ENCODE measurements around the gene PIN1.
"Not testable (repeated sequence)": the region's sequence is repeated elsewhere in the genome, so short reads cannot be mapped to it uniquely, and the experiment has no call there.

The PIN1 gene

GRCh38 chr19:9834726-9835506, at the start of gene PIN1:
Gene PIN1 (plus strand): TSS chr19:9835318. CDS start chr19:9835345, 27 bp downstream.
- no peak for TF ChIP-seq CTCF (IDR thresholded peaks at IDR 0.05; ENCODE audit: low read length, missing control alignments)
- H3K4me3 ChIP-seq (replicated peaks; ENCODE audit: low read depth, low read length): peak within 1 kb of the TSS; percentile 79
- DNase-seq (ENCODE audit: low read depth): peak; percentile 98

GRCh38 chr19:9785367-9786331, 49.5 kb upstream of the PIN1 start:
- TF ChIP-seq CTCF (IDR thresholded peaks at IDR 0.05; ENCODE audit: low read length, missing control alignments): no peak
- peak overlapping the region; percentile 81 for H3K4me3 ChIP-seq (replicated peaks; ENCODE audit: low read depth, low read length)
- peak; percentile 98 for DNase-seq (ENCODE audit: low read depth)

GRCh38 chr19:9786342-9786741, 48.8 kb upstream of the PIN1 start:
- no peak for TF ChIP-seq CTCF (IDR thresholded peaks at IDR 0.05; ENCODE audit: low read length, missing control alignments)
- H3K4me3 ChIP-seq (replicated peaks; ENCODE audit: low read depth, low read length): peak overlapping the region; percentile 81
- no peak for DNase-seq (ENCODE audit: low read depth)

GRCh38 chr19:9786819-9787218, 48.3 kb upstream of the PIN1 start:
- no peak for DNase-seq (ENCODE audit: low read depth)
- TF ChIP-seq CTCF (IDR thresholded peaks at IDR 0.05; ENCODE audit: low read length, missing control alignments): no peak
- no peak overlapping the region for H3K4me3 ChIP-seq (replicated peaks; ENCODE audit: low read depth, low read length)

- H3K4me3 ChIP-seq (replicated peaks; ENCODE audit: low read depth, low read length); DNase-seq (ENCODE audit: low read depth): not testable (repeated sequence)
These were observed 46.5 kb upstream of the PIN1 start for GRCh38 chr19:9788604-9789003.

GRCh38 chr19:9789066-9789465, 46.1 kb upstream of the PIN1 start:
- no peak overlapping the region for H3K4me3 ChIP-seq (replicated peaks; ENCODE audit: low read depth, low read length)
- TF ChIP-seq CTCF (IDR thresholded peaks at IDR 0.05; ENCODE audit: low read length, missing control alignments): no peak

GRCh38 chr19:9789579-9789978, 45.5 kb upstream of the PIN1 start:
- DNase-seq (ENCODE audit: low read depth): peak; percentile 56
- H3K4me3 ChIP-seq (replicated peaks; ENCODE audit: low read depth, low read length): peak overlapping the region; percentile 5

More at GRCh38 chr19:9789066-9789465, 46.1 kb upstream of the PIN1 start:
- no peak for DNase-seq (ENCODE audit: low read depth)

- peak; percentile 45 for DNase-seq (ENCODE audit: low read depth)
- H3K4me3 ChIP-seq (replicated peaks; ENCODE audit: low read depth, low read length): peak overlapping the region; percentile 55
These were observed 44.1 kb upstream of the PIN1 start for GRCh38 chr19:9791073-9791367.

Measured in fibroblast of pulmonary artery (primary cell).